TTC549 (cell line): ENCODE measurements around the gene FBXL19.

ENCODE experiments used
- FAIRE-seq: peaks from 2 replicates; lab custom pipeline; 2012; peaks lifted over from hg19 to GRCh38; lab: Jason Lieb, UNC

FBXL19 gene

DNA sequence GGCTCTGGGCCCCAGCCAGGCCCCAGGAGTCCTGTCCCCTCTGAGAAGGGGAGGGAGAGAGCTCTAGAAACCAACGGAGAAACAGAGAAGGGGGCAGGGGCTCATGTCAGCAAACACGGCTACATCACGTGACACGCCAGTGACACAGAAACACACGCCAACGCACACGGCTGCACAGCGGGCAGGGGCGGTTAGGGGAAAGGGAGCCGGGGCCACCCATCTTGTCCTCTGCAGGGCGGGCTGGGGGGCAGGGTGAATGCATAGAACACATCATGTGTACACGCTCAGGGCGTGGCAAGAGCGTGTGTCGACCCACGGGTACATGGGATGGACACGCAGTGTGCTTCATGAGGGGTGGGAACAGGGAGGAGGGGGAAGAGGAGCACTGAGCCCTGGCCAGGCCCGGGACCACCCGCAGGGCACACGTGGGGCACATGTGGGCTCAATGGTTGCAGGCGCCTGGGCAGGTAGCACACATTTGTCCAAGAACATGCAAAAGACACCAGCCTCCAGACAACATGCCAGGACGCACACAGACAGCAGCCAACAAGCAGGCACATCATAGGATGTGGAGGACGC, 66.2 kb downstream of the FBXL19 start:
- FAIRE-seq: no peak

GRCh38 chr16:30990105-30990504, 66.7 kb downstream of the FBXL19 start:
- FAIRE-seq: no peak

DNA sequence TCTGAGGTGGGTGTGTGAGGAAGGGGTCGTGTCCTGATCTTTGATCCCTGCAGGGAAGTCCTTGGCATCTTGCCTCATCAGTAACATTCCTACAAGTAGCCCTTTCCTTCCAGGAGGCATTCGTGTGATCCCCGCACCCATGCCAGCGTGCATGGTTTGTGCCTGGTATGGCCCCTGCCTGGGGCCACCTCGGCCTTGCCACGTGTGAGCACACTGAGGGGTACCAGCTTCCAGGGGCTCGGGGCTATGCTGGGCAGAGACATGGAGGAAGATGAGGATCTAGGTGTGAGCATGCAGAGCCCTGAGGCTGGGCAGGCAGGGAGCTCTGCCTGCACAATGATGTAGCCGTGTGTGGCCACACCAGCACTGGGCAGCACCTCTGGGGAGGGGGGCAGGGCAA, 67.7 kb downstream of the FBXL19 start:
- no peak for FAIRE-seq

DNA sequence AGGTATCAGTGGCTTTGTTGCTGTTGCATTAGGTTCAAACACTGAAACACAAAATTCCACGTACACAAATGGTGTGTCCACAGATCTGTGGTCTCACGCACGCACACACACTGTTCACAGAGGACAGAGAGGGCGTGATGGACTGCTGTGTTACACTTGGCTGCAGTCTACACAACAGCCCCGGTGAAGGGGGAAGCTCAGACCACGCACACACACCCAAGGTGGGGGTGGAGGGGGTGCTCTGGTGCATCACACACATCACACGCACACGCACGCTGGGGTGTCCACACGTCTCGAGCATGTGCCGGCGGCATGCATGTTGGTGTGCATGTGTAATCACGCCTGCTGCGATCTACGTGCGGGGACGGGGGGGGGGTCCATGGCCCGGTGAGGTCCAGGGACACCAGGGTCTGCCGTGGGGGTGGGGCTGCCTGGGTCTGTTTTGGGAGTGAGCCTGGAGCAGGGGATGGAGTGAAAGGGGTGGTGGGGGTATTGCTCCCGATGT, 69.0 kb downstream of the FBXL19 start:
- no peak for FAIRE-seq

GRCh38 chr16:30992931-30993816, 69.8 kb downstream of the FBXL19 start:
- no peak for FAIRE-seq

DNA sequence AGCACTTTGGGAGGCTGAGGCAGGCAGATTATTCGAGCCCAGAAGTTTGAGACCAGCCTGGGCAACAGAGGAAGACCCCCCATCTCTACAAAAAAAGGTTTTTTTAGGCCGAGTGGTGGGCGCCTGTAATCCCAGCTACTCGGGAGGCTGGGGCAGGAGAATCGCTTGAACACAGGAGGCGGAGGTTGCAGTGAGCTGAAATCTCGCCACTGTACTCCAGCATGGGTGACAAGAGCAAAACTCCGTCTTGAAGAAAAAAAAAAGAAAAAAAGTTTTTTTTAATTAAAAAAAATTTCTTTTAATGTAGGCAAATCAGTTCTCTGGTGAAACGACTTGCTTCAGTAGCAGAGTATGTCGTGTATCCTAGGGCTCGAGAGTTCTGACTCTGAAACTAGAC, 72.6 kb downstream of the FBXL19 start:
- no peak for FAIRE-seq

GRCh38 chr16:30996324-30996984, 73.1 kb downstream of the FBXL19 start:
- no peak for FAIRE-seq

DNA sequence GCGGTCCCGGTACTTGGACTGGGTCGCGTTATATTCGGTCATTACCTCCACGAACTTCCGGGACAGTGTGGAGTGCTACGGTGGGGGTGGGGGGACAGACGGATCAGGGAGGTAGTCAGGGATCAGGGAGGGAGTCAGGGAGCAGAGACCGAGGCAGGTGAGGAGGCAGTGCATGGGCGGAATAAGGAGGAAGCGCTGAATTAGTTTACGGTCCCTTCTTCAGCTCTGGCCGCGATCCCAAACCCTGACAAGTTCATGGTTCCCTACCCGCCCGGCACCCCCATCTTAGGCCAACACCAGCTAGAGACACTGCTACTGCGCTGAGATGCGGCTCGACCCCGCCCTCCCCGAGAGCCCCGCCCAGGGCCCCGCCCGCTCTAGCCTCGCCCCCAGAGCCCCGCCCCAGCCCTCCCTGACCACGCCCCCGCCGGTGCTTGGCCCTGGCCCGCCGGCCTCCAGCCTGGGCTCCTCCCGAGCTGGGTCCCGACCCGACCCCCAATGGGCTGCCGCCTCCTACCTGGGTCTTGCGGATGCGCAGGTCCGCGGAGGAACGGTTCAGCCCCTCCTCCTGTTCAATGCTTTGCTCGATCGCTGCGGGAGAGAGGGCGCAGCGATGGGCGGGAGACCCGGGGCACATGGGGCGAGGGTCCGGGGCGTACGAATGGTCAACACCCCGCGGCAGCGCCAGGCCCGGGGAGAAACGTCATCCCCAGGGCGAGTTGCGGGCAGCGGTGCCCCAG, 73.8 kb downstream of the FBXL19 start:
- FAIRE-seq: no peak

- no peak for FAIRE-seq
These were observed 74.6 kb downstream of the FBXL19 start for GRCh38 chr16:30997725-30998711.
